ENCODE measurements around the gene LSR.

The LSR gene

GRCh38 chr19:35247526-35248309 is 1.1 kb upstream of the LSR start:
- peak in 2 of 3 donors; percentile 30 to 48 for DNase-seq (ENCODE audit: low read depth in 3 of 3)

- DNase-seq (ENCODE audit: low read depth in 3 of 3) = no peak
Measured at GRCh38 chr19:35249146-35249847, 495 bp downstream of the LSR start.

GRCh38 chr19:35249848-35250711 is 1.3 kb downstream of the LSR start:
- no peak for DNase-seq (ENCODE audit: low read depth in 3 of 3)

GRCh38 chr19:35251456-35251855 is 2.7 kb downstream of the LSR start:
- DNase-seq (ENCODE audit: low read depth in 3 of 3) = no peak

- DNase-seq (ENCODE audit: low read depth in 3 of 3) = no peak
Measured at GRCh38 chr19:35253316-35254286, 4.8 kb downstream of the LSR start.

GRCh38 chr19:35254341-35255297 is 5.8 kb downstream of the LSR start:
- no peak for DNase-seq (ENCODE audit: low read depth in 3 of 3)

- DNase-seq (ENCODE audit: low read depth in 3 of 3) = no peak
Measured at GRCh38 chr19:35256566-35256965, 7.8 kb downstream of the LSR start.

GRCh38 chr19:35257113-35257461 is 8.3 kb downstream of the LSR start:
- DNase-seq (ENCODE audit: low read depth in 3 of 3) = no peak

- DNase-seq (ENCODE audit: low read depth in 3 of 3) = no peak
Measured at GRCh38 chr19:35260694-35261304, 12.0 kb downstream of the LSR start.

GRCh38 chr19:35261356-35262100 is 12.7 kb downstream of the LSR start:
- no peak for DNase-seq (ENCODE audit: low read depth in 3 of 3)

GRCh38 chr19:35262101-35262761 is 13.4 kb downstream of the LSR start:
- DNase-seq (ENCODE audit: low read depth in 3 of 3) = no peak

GRCh38 chr19:35264268-35265125 is 15.7 kb downstream of the LSR start:
- no peak for DNase-seq (ENCODE audit: low read depth in 3 of 3)

GRCh38 chr19:35265126-35265899 is 16.5 kb downstream of the LSR start:
- no peak for DNase-seq (ENCODE audit: low read depth in 3 of 3)

- DNase-seq (ENCODE audit: low read depth in 3 of 3) = no peak
Measured at GRCh38 chr19:35265900-35266519, 17.2 kb downstream of the LSR start.

GRCh38 chr19:35266520-35267352 is 17.9 kb downstream of the LSR start:
- DNase-seq (ENCODE audit: low read depth in 3 of 3) = no peak
